Epidermal melanocyte (primary cell): ENCODE measurements around the gene ANKLE2.

Experiments
- DNase-seq: peaks from one replicate; pipeline ENCODE4 v3.0.0; 2011; ENCODE audit warnings: low spot score; ENCODE audit not compliant: insufficient read length

Gene ANKLE2

GRCh38 chr12:132747395-132747794 is 14.2 kb downstream of the ANKLE2 start:
- DNase-seq: no peak

- no peak for DNase-seq
These were observed 15.0 kb downstream of the ANKLE2 start for GRCh38 chr12:132746613-132747012.

- DNase-seq: no peak
These were observed 17.8 kb downstream of the ANKLE2 start for GRCh38 chr12:132743831-132744230.

GRCh38 chr12:132741620-132742019 is 20.0 kb downstream of the ANKLE2 start:
- no peak for DNase-seq

- no peak for DNase-seq
These were observed 21.0 kb downstream of the ANKLE2 start for GRCh38 chr12:132740652-132741051.

GRCh38 chr12:132740313-132740646 is 21.4 kb downstream of the ANKLE2 start:
- no peak for DNase-seq

- DNase-seq: no peak
These were observed 21.9 kb downstream of the ANKLE2 start for GRCh38 chr12:132739600-132740312.

- DNase-seq: no peak
These were observed 24.7 kb downstream of the ANKLE2 start for GRCh38 chr12:132736913-132737312.

GRCh38 chr12:132736378-132736777 is 25.3 kb downstream of the ANKLE2 start:
- no peak for DNase-seq

- DNase-seq: no peak
These were observed 26.1 kb downstream of the ANKLE2 start for GRCh38 chr12:132735496-132735895.

- no peak for DNase-seq
These were observed 27.4 kb downstream of the ANKLE2 start for GRCh38 chr12:132734206-132734605.

GRCh38 chr12:132731574-132731973 is 30.1 kb downstream of the ANKLE2 start:
- DNase-seq: no peak

GRCh38 chr12:132730353-132730752 is 31.3 kb downstream of the ANKLE2 start:
- DNase-seq: no peak

- no peak for DNase-seq
These were observed 31.9 kb downstream of the ANKLE2 start for GRCh38 chr12:132729541-132730320.

GRCh38 chr12:132728502-132728901 is 33.1 kb downstream of the ANKLE2 start:
- DNase-seq: no peak

GRCh38 chr12:132727091-132727794 is 34.4 kb downstream of the ANKLE2 start:
- no peak for DNase-seq

GRCh38 chr12:132726386-132726785 is 35.2 kb downstream of the ANKLE2 start:
- no peak for DNase-seq

- DNase-seq: peak; percentile 76
These were observed 37.0 kb downstream of the ANKLE2 start for GRCh38 chr12:132724506-132725241.

- no peak for DNase-seq
These were observed 37.9 kb downstream of the ANKLE2 start for GRCh38 chr12:132723764-132724140.

GRCh38 chr12:132723015-132723763 is 38.4 kb downstream of the ANKLE2 start:
- no peak for DNase-seq
